SK-N-SH (cell line): Measurements from ENCODE around the gene DCDC2. TPM values are rescaled to one million over a fixed set of nuclear protein-coding genes. Genes with fewer than 3 reads are reported as not detected.

ENCODE experiments used
- CTCF ChIA-PET: fragments of 300-600, 350-600 bp; formaldehyde crosslinking; extraction: SDS; loops from one replicate; lab custom pipeline; 2021; lab: Yijun Ruan, JAX
- POLR2A ChIA-PET: fragments of 350-600 bp; sonication (Branson Sonifier 250); formaldehyde crosslinking; extraction: SDS; loops from one replicate; lab custom pipeline; 2020; ENCODE audit warnings: antibody characterized with exemption, inconsistent platforms; lab: Yijun Ruan, JAX
- DNase-seq: peaks from one replicate; pipeline ENCODE4 v3.0.0; 2012
- H2AFZ ChIP-seq: fragments of 200-600 bp; sonication (generic); 2 replicates; pipeline ENCODE4 v1.8.1; 2016; ENCODE audit warnings: antibody characterized with exemption, mild to moderate bottlenecking, low read depth
- H3F3A ChIP-seq: fragments of 200-600 bp; sonication (generic); replicated peaks from 2 replicates; pipeline ENCODE3; 2016; ENCODE audit warnings: antibody characterized with exemption, mild to moderate bottlenecking; ENCODE audit not compliant: insufficient read depth
- H3K27ac ChIP-seq, 2 experiments: fragments of 200-500 bp in 1 of 2; fragments of 200-600 bp in 1 of 2; sonication (Bioruptor generic) in 1 of 2; sonication (generic), shearing (Covaris generic) in 1 of 2; 2 replicates each; pipeline versions ENCODE4 v1.5.1 to v1.6.1; 2014 to 2016; ENCODE audit warnings: low read depth in 2 of 2, inconsistent platforms in 1 of 2, low read length in 1 of 2, mild to moderate bottlenecking in 1 of 2, mixed read lengths in 1 of 2
- H3K27me3 ChIP-seq: fragments of 200-600 bp; sonication (generic), shearing (Covaris generic); 2 replicates; pipeline ENCODE4 v1.6.1; 2016; ENCODE audit warnings: mixed run types; ENCODE audit not compliant: insufficient read depth
- H3K36me3 ChIP-seq, 2 experiments: fragments of 200-500 bp in 1 of 2; fragments of 200-600 bp in 1 of 2; sonication (Bioruptor generic) in 1 of 2; sonication (generic) in 1 of 2; replicated peaks in 1 of 2; 2 replicates each; pipeline versions ENCODE3 to v1.5.1; 2014 to 2016; ENCODE audit warnings: low read length in 1 of 2, mild to moderate bottlenecking in 1 of 2; ENCODE audit not compliant: insufficient read depth in 2 of 2, control insufficient read depth in 1 of 2
- H3K4me1 ChIP-seq, 2 experiments: fragments of 200-500 bp in 1 of 2; fragments of 200-600 bp in 1 of 2; sonication (Bioruptor generic) in 1 of 2; sonication (generic), shearing (Covaris generic) in 1 of 2; 2 replicates each; pipeline versions ENCODE4 v1.5.1 to v1.6.1; 2014 to 2016; ENCODE audit warnings: low read depth in 1 of 2, low read length in 1 of 2, mixed run types in 1 of 2; ENCODE audit not compliant: insufficient read depth in 2 of 2, control insufficient read depth in 1 of 2
- H3K4me2 ChIP-seq: fragments of 200-600 bp; sonication (generic), shearing (Covaris generic); 2 replicates; pipeline ENCODE4 v1.6.1; 2017; ENCODE audit warnings: mixed run types
- H3K4me3 ChIP-seq, 2 experiments: fragments of 200-500 bp in 1 of 2; fragments of 200-600 bp in 1 of 2; sonication (Bioruptor generic) in 1 of 2; sonication (generic), shearing (Covaris generic) in 1 of 2; 2 replicates each; pipeline versions ENCODE4 v1.5.1 to v1.8.1; 2014 to 2016; ENCODE audit warnings: low read depth in 2 of 2, inconsistent platforms in 1 of 2, low read length in 1 of 2, mild to moderate bottlenecking in 1 of 2, mixed read lengths in 1 of 2, moderate library complexity in 1 of 2
- H3K79me2 ChIP-seq: fragments of 200-600 bp; sonication (generic); 2 replicates; pipeline ENCODE4 v1.8.1; 2017; ENCODE audit warnings: mild to moderate bottlenecking; ENCODE audit not compliant: insufficient read depth
- H3K9ac ChIP-seq: fragments of 200-600 bp; sonication (generic); 2 replicates; pipeline ENCODE4 v1.6.1; 2017; ENCODE audit warnings: mixed run types
- H3K9me2 ChIP-seq: fragments of 200-600 bp; sonication (generic); 2 replicates; pipeline ENCODE4 v1.6.1; 2017; ENCODE audit warnings: mixed run types
- H3K9me3 ChIP-seq: fragments of 200-600 bp; sonication (generic); 2 replicates; pipeline ENCODE4 v1.6.1; 2017; ENCODE audit warnings: mixed run types, mild to moderate bottlenecking, moderate library complexity
- H4K20me1 ChIP-seq: fragments of 200-600 bp; sonication (generic); 2 replicates; pipeline ENCODE4 v1.6.1; 2017; ENCODE audit warnings: mild to moderate bottlenecking, mixed run types; ENCODE audit not compliant: insufficient read depth
- ELF1 ChIP-seq: IDR thresholded peaks from 2 replicates; pipeline ENCODE4 v1.4.0; 2012
- EP300 ChIP-seq, 2 experiments: IDR thresholded peaks; 2 replicates each; pipeline versions ENCODE4 v1.4.0 to v1.6.1; 2012; ENCODE audit warnings: borderline replicate concordance in 1 of 2, low read depth in 1 of 2, low read length in 1 of 2
- EZH2phosphoT487 ChIP-seq: fragments of 200-600 bp; sonication (generic); IDR thresholded peaks from 2 replicates; pipeline ENCODE4 v1.6.1; 2017; ENCODE audit warnings: low read depth, mixed run types, mild to moderate bottlenecking, antibody characterized with exemption, moderate library complexity, borderline replicate concordance
- FOXJ3 ChIP-seq: sonication (generic); formaldehyde crosslinking; IDR thresholded peaks from 2 replicates; pipeline ENCODE4 v1.5.1; 2020; ENCODE audit warnings: mild to moderate bottlenecking, missing genetic modification reagents
- GABPA ChIP-seq: IDR thresholded peaks from 2 replicates; pipeline ENCODE4 v1.4.0; 2012; ENCODE audit warnings: low read depth, mild to moderate bottlenecking
- JUND ChIP-seq: IDR thresholded peaks from 2 replicates; pipeline ENCODE4 v1.4.0; 2012
- RFX5 ChIP-seq: IDR thresholded peaks from 2 replicates; pipeline ENCODE4 v1.6.1; 2012; ENCODE audit warnings: mild to moderate bottlenecking, improper control_type of control experiment, low read length
- RXRA ChIP-seq: IDR thresholded peaks from 2 replicates; pipeline ENCODE4 v1.4.0; 2012; ENCODE audit warnings: low read depth, mild to moderate bottlenecking, borderline replicate concordance
- SIN3A ChIP-seq: IDR thresholded peaks from 2 replicates; pipeline ENCODE4 v1.6.1; 2012; ENCODE audit warnings: low read depth, mild to moderate bottlenecking, low read length, moderate library complexity, borderline replicate concordance
- SMC3 ChIP-seq: IDR thresholded peaks from 2 replicates; pipeline ENCODE4 v1.6.1; 2012; ENCODE audit warnings: low read depth, low read length, improper control_type of control experiment
- TAF1 ChIP-seq: IDR thresholded peaks from 2 replicates; pipeline ENCODE4 v1.6.1; 2012; ENCODE audit warnings: low read depth, mild to moderate bottlenecking, low read length, moderate library complexity, borderline replicate concordance
- TEAD4 ChIP-seq: IDR thresholded peaks from 2 replicates; pipeline ENCODE4 v1.4.0; 2012; ENCODE audit warnings: mild to moderate bottlenecking, borderline replicate concordance; ENCODE audit not compliant: insufficient read depth
- whole genome bisulfite sequencing: methylation state at CpG from one replicate; pipeline ENCODE4 v1.1.6; 2017; ENCODE audit warnings: low lambda C conversion rate; 5-methylcytosine and 5-hydroxymethylcytosine counted together
- polyA plus RNA-seq, 3 experiments: library from polyadenylated mRNA; depleted of rRNA; stranded (reverse); fragments of >200 nt; gene quantifications; 2 replicates each; pipeline ENCODE4 v1.2.3, GENCODE V29; 2012
- TF ChIP-seq, protein P1 (sequence below): fragments of 150-350 bp; IDR thresholded peaks from 2 replicates; pipeline ENCODE4 v1.6.1; 2016; ENCODE audit warnings: mild to moderate bottlenecking, low read depth, low read length
- TF ChIP-seq, protein P2 (sequence below): IDR thresholded peaks from 2 replicates; pipeline ENCODE4 v1.4.0; 2012; ENCODE audit warnings: low read depth, borderline replicate concordance

DCDC2 gene
- polyA plus RNA-seq, 1 of the 3 experiments (the other 2 are of a cell fraction): not detected

DNA sequence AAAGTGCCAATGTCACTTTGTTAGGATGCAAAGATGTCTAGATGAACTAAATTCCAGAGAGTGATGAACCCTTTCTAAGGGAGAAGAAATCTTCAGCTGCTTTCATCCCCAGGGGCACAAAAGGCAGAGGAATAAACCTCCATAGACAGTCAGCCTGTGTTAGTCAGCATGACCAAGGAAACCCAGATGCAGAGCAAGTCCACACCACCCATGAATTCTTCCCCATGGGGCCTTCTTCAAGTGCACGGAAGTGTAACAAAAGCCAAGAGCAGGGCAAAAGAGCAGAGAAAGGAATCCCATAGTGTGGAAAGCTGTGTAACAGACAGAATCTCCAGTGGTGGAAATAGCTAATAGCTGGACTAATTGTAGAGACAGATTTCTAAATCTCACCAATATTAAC lies 50.0 kb downstream of the DCDC2 start:
- no peaks in the 10 kb centered on the region for H3K79me2 ChIP-seq
- H4K20me1 ChIP-seq: no peaks in the 10 kb centered on the region
- TF ChIP-seq SIN3A (no peak), EP300 (IDR thresholded peaks at IDR 0.05; ENCODE audit: borderline replicate concordance in 1 of 2, low read depth in 1 of 2, low read length in 1 of 2) (no peak), RFX5 (no peak), GABPA (no peak), TEAD4 (no peak), TAF1 (no peak), RXRA (no peak), FOXJ3 (CRISPR knock-in tag) (no peak), SMC3 (no peak)
- TF ChIP-seq, protein P1, sequence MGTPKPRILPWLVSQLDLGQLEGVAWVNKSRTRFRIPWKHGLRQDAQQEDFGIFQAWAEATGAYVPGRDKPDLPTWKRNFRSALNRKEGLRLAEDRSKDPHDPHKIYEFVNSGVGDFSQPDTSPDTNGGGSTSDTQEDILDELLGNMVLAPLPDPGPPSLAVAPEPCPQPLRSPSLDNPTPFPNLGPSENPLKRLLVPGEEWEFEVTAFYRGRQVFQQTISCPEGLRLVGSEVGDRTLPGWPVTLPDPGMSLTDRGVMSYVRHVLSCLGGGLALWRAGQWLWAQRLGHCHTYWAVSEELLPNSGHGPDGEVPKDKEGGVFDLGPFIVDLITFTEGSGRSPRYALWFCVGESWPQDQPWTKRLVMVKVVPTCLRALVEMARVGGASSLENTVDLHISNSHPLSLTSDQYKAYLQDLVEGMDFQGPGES: no peak
- no peaks in the 10 kb centered on the region for H3K9me2 ChIP-seq
- no peaks in the 10 kb centered on the region for H3K36me3 ChIP-seq
- CTCF ChIA-PET: interaction anchor here (1.2 kb wide), 1 partner anchor 22 kb away, joined by 3 read pairs; no protein-coding TSS in a partner anchor
- H3K9me3 ChIP-seq: no peaks in the 10 kb centered on the region
- H3K27ac ChIP-seq: no peak overlapping the region
- H3K4me1 ChIP-seq: peaks cover 0 to 4% of the 10 kb centered on the region in 2 experiments; a peak in 1 of 4 replicates
- no peaks in the 10 kb centered on the region for H3F3A ChIP-seq
- no peak overlapping the region for H3K9ac ChIP-seq
- POLR2A ChIA-PET: no interaction called here
- no peaks in the 10 kb centered on the region for H3K27me3 ChIP-seq
- WGBS: 45% methylated on average over 1 of the region's 1 CpG
- H3K4me3 ChIP-seq: no peak overlapping the region
- DNase-seq: no peak
- no peak overlapping the region for H3K4me2 ChIP-seq
- H2AFZ ChIP-seq: no peak overlapping the region

DNA sequence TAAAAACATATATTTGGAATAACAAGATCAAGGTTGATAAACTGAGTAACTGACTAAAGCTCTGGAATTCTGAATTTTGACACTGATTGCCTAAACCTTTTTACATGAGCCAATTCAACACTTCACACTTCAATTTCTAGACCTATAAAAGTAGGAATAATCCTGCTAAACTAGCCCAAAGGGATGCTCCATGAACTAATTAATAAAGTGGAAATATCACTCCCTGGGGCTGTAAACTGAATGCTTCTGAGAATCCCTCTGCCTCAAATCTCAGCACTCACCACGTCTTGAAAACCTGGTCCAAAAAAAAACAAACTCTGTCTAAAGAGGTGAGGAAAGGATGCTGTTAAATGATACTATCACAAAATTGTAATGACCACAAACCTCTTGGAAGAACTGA lies 50.9 kb downstream of the DCDC2 start:
- H3K4me3 ChIP-seq: no peak overlapping the region
- 14% methylated on average over 1 of the region's 1 CpG for WGBS

More for the DNA sequence above, 50.9 kb downstream of the DCDC2 start:
- no peak for DNase-seq
- no peak for TF ChIP-seq EZH2phosphoT487
- TF ChIP-seq ELF1: no peak
- TF ChIP-seq, protein P2, sequence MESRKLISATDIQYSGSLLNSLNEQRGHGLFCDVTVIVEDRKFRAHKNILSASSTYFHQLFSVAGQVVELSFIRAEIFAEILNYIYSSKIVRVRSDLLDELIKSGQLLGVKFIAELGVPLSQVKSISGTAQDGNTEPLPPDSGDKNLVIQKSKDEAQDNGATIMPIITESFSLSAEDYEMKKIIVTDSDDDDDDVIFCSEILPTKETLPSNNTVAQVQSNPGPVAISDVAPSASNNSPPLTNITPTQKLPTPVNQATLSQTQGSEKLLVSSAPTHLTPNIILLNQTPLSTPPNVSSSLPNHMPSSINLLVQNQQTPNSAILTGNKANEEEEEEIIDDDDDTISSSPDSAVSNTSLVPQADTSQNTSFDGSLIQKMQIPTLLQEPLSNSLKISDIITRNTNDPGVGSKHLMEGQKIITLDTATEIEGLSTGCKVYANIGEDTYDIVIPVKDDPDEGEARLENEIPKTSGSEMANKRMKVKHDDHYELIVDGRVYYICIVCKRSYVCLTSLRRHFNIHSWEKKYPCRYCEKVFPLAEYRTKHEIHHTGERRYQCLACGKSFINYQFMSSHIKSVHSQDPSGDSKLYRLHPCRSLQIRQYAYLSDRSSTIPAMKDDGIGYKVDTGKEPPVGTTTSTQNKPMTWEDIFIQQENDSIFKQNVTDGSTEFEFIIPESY: no peak
- no peak for TF ChIP-seq JUND
- H3K27ac ChIP-seq: no peak overlapping the region
- H3K4me1 ChIP-seq: peaks cover 0 to 4% of the 10 kb centered on the region in 2 experiments; a peak in 1 of 4 replicates
- POLR2A ChIA-PET: no interaction called here
- H4K20me1 ChIP-seq: no peaks in the 10 kb centered on the region
- H3K36me3 ChIP-seq: no peaks in the 10 kb centered on the region
- no peak overlapping the region for H3K9ac ChIP-seq
- H3K4me2 ChIP-seq: no peak overlapping the region
- H3F3A ChIP-seq: no peaks in the 10 kb centered on the region
- no peaks in the 10 kb centered on the region for H3K9me3 ChIP-seq
- no peaks in the 10 kb centered on the region for H3K9me2 ChIP-seq
- H2AFZ ChIP-seq: no peak overlapping the region
- no peaks in the 10 kb centered on the region for H3K79me2 ChIP-seq
- CTCF ChIA-PET: interaction anchor here (1.2 kb wide), 1 partner anchor 30 kb away, joined by 5 read pairs; no protein-coding TSS in a partner anchor
- no peaks in the 10 kb centered on the region for H3K27me3 ChIP-seq
